ENCODE data around the gene SOX13.

- TF ChIP-seq SUZ12 (IDR thresholded peaks at IDR 0.05; ENCODE audit: extremely low read depth, insufficient read depth, insufficient read length) (no peak), YY1 (IDR thresholded peaks at IDR 0.05; ENCODE audit: insufficient read depth, insufficient read length) (no peak)
These were observed 41.0 kb downstream of the SOX13 start for GRCh38 chr1:204113896-204114295.
